Lung (tissue), 12 donors: Measurements from ENCODE around the gene CPNE1. TPM values are rescaled to one million over a fixed set of nuclear protein-coding genes. Genes with fewer than 3 reads are reported as not detected.

ENCODE experiments used
- ATAC-seq: fragments of 200-7000 bp; cut with Tn5 transposase; one replicate; pipeline ENCODE4 v1.9.1; 2020; ENCODE audit warnings: moderate number of reproducible peaks; ENCODE audit not compliant: insufficient read depth, low FRiP score
- DNase-seq, 3 donors: peaks; one replicate each; pipeline ENCODE4 v3.0.0-alpha.2; 2013 to 2017
- H3K27ac ChIP-seq, 2 donors: one replicate each; pipeline ENCODE4 v1.5.1; 2013; ENCODE audit warnings: mild to moderate bottlenecking in 2 of 2, moderate library complexity in 2 of 2, control low read depth in 1 of 2, inconsistent platforms in 1 of 2, low read depth in 1 of 2, low read length in 1 of 2
- H3K27me3 ChIP-seq, 3 donors: one replicate each; pipeline ENCODE4 v1.5.1; 2013; ENCODE audit warnings: low read length in 2 of 3; ENCODE audit not compliant: control insufficient read depth in 3 of 3, insufficient read depth in 3 of 3
- H3K36me3 ChIP-seq, 4 donors: one replicate each; pipeline ENCODE4 v1.5.1; 2013; ENCODE audit warnings: low read length in 4 of 4, mild to moderate bottlenecking in 1 of 4, moderate library complexity in 1 of 4; ENCODE audit not compliant: control insufficient read depth in 4 of 4, insufficient read depth in 4 of 4
- H3K4me1 ChIP-seq, 5 donors: one replicate each; pipeline ENCODE4 v1.5.1; 2013; ENCODE audit warnings: low read length in 5 of 5, mild to moderate bottlenecking in 2 of 5, moderate library complexity in 1 of 5; ENCODE audit not compliant: control insufficient read depth in 5 of 5, insufficient read depth in 5 of 5
- H3K4me3 ChIP-seq: one replicate; pipeline ENCODE4 v1.5.1; 2013; ENCODE audit warnings: mild to moderate bottlenecking, control low read depth, moderate library complexity
- H3K9ac ChIP-seq, 2 donors: one replicate each; pipeline ENCODE4 v1.5.1; 2013; ENCODE audit warnings: low read length in 2 of 2, control low read depth in 1 of 2; ENCODE audit not compliant: insufficient read depth in 1 of 2
- H3K9me3 ChIP-seq, 4 donors: one replicate each; pipeline ENCODE4 v1.5.1; 2013; ENCODE audit warnings: low read length in 3 of 4, mild to moderate bottlenecking in 1 of 4, moderate library complexity in 1 of 4; ENCODE audit not compliant: control insufficient read depth in 4 of 4, insufficient read depth in 3 of 4
- CTCF ChIP-seq: IDR thresholded peaks from 2 replicates; pipeline ENCODE4 v1.5.1; 2012; ENCODE audit warnings: mild to moderate bottlenecking; ENCODE audit errors: control extremely low read depth, extremely low read depth
- WGBS, 2 donors: extraction: QIAGEN DNeasy Blood & Tissue Kit; methylation state at CpG; one replicate each; pipeline ENCODE4 v1.1.7; 2013; 5-methylcytosine and 5-hydroxymethylcytosine counted together
- polyA plus RNA-seq, 2 donors: library from polyadenylated mRNA; stranded (reverse); fragments of 200-250 nt; gene quantifications; one replicate each; pipeline ENCODE4 v1.2.1, GENCODE V29; 2013
- total RNA-seq, 2 donors: library from RNA; depleted of rRNA in 1 of 2; stranded (reverse); fragments of >200 nt in 1 of 2; gene quantifications; one replicate each; pipeline ENCODE4 v1.2.1, GENCODE V29; 2014 to 2021
- donor health status: control.
- donor health status: control.
- donor health status: Bipolar disorder and iron deficiency.
- donor health status: healthy.
- donor health status: DM: yes; HTN: yes; CAD: no.

The CPNE1 gene
- total and polyA plus RNA-seq, 4 donors: 91.9 to 180 (median 140) TPM

- DNase-seq (peak; percentile 61 to 67 (median 61)), ATAC-seq (peak; percentile 8)
- Histone ChIP-seq H3K27ac (peak overlapping the region; percentile 94 to 99), H3K9ac (peak overlapping the region; percentile 84 to 100), H3K4me1 (peaks cover 3 to 25% (median 8%) of the 10 kb centered on the region in 5 donors), H3K9me3 (no peaks in the 10 kb centered on the region), H3K36me3 (no peaks in the 10 kb centered on the region), H3K27me3 (no peaks in the 10 kb centered on the region), H3K4me3 (peak overlapping the region; percentile 93)
- no peak for TF ChIP-seq CTCF
- 0% methylated on average over 28 of the region's 28 CpGs for WGBS, 2 donors
These were observed 909 bp downstream of the CPNE1 start for GRCh38 chr20:35663516-35664465.

GRCh38 chr20:35662551-35662950 lies 2.1 kb downstream of the CPNE1 start:
- no peaks in the 10 kb centered on the region for H3K27me3 ChIP-seq
- no peak for TF ChIP-seq CTCF
- H3K4me3 ChIP-seq: no peak overlapping the region
- no peak overlapping the region for H3K27ac ChIP-seq
- no peaks in the 10 kb centered on the region for H3K9me3 ChIP-seq
- ATAC-seq: no peak
- DNase-seq: no peak
- peaks cover 5 to 26% (median 8%) of the 10 kb centered on the region in 5 donors for H3K4me1 ChIP-seq
- WGBS, 2 donors: 20 to 25% methylated on average over 2 of the region's 2 CpGs
- peak overlapping the region in 1 of 2 donors; percentile 84 for H3K9ac ChIP-seq
- H3K36me3 ChIP-seq: no peaks in the 10 kb centered on the region

- Histone ChIP-seq H3K36me3 (no peaks in the 10 kb centered on the region), H3K9me3 (no peaks in the 10 kb centered on the region), H3K4me1 (peaks cover 6 to 32% (median 13%) of the 10 kb centered on the region in 5 donors), H3K4me3 (no peak overlapping the region), H3K27me3 (no peaks in the 10 kb centered on the region), H3K27ac (no peak overlapping the region), H3K9ac (peak overlapping the region in 1 of 2 donors; percentile 40)
- ATAC-seq (no peak), DNase-seq (no peak)
- TF ChIP-seq CTCF: no peak
- WGBS, 2 donors: 28 to 47% methylated on average over 3 of the region's 3 CpGs
These were observed 2.8 kb downstream of the CPNE1 start for GRCh38 chr20:35661908-35662307.
